Measurements from ENCODE around the gene PURB. TPM values are rescaled to one million over a fixed set of nuclear protein-coding genes. Genes with fewer than 3 reads are reported as not detected.

Gene PURB
- total RNA-seq, 2 donors from 2014 or later, result 10.5 to 10.9 TPM

DNA sequence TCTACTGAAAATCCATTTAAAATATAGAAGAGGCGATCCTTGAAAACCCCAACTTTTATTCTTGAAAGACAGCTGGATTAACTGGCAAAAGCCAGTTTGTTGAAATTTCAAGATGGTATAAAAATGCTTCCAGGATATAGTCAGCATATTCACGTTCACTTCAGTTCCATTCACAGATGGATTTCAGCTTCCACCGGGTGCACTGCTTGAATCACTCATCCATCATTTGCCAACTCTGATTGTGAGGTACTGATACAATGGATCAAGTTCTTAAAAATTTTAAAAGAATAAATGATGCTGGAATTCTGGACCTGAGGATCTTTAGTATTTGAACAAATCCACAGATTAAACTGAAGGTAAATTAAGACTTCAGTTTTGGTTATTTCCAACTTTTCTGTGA lies 2.4 kb downstream of the PURB start:
- no peaks in the 10 kb centered on the region for H3K9me3 ChIP-seq
- no peaks in the 10 kb centered on the region for H3K27me3 ChIP-seq
- DNase-seq, result no peak
- H3K36me3 ChIP-seq (replicated peaks in 1 of 2; ENCODE audit: insufficient read depth in 1 of 2, low read depth in 2 of 2), result no peaks in the 10 kb centered on the region
- intact Hi-C loops (cut with DNase I), result no loop called here
- WGBS, 2 donors, result 47 to 56% methylated on average over 3 of the region's 3 CpGs
- H3K27ac ChIP-seq, result no peak overlapping the region
- peaks cover 60% of the 10 kb centered on the region for H3K4me1 ChIP-seq
- H3K4me3 ChIP-seq, result no peak overlapping the region
- TF ChIP-seq POLR2A (IDR thresholded peaks at IDR 0.05), result no peak
- TF ChIP-seq, protein P1, sequence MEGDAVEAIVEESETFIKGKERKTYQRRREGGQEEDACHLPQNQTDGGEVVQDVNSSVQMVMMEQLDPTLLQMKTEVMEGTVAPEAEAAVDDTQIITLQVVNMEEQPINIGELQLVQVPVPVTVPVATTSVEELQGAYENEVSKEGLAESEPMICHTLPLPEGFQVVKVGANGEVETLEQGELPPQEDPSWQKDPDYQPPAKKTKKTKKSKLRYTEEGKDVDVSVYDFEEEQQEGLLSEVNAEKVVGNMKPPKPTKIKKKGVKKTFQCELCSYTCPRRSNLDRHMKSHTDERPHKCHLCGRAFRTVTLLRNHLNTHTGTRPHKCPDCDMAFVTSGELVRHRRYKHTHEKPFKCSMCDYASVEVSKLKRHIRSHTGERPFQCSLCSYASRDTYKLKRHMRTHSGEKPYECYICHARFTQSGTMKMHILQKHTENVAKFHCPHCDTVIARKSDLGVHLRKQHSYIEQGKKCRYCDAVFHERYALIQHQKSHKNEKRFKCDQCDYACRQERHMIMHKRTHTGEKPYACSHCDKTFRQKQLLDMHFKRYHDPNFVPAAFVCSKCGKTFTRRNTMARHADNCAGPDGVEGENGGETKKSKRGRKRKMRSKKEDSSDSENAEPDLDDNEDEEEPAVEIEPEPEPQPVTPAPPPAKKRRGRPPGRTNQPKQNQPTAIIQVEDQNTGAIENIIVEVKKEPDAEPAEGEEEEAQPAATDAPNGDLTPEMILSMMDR (IDR thresholded peaks at IDR 0.05), result no peak
- ATAC-seq, result no peak

DNA sequence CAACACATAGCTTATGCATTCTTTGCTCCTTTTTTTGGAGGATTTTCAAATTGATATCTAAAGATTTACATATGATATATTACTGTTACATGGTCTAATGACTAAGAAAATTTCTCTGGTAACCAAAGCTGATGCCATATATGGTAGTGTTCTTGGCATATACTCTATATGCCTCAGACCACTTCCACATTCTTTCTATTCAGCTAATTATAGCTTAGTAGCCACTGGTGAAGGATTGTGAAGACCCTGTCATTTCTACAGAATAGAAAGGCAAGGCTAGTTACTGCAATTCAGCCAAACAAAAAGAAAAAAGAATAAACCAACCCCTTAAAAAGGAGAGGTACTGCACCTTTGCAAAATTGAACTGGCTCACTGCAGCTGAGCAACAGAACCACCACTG lies 3.7 kb downstream of the PURB start:
- Histone ChIP-seq H3K36me3 (replicated peaks in 1 of 2; ENCODE audit: insufficient read depth in 1 of 2, low read depth in 2 of 2) (no peaks in the 10 kb centered on the region), H3K4me1 (peaks cover 59% of the 10 kb centered on the region), H3K4me3 (no peak overlapping the region), H3K27ac (no peak overlapping the region), H3K9me3 (no peaks in the 10 kb centered on the region), H3K27me3 (no peaks in the 10 kb centered on the region)
- no peak for DNase-seq
- ATAC-seq, result no peak
- intact Hi-C loops (cut with DNase I), result no loop called here
- no peak for TF ChIP-seq POLR2A (IDR thresholded peaks at IDR 0.05)
- TF ChIP-seq, protein P1 (IDR thresholded peaks at IDR 0.05), result no peak

DNA sequence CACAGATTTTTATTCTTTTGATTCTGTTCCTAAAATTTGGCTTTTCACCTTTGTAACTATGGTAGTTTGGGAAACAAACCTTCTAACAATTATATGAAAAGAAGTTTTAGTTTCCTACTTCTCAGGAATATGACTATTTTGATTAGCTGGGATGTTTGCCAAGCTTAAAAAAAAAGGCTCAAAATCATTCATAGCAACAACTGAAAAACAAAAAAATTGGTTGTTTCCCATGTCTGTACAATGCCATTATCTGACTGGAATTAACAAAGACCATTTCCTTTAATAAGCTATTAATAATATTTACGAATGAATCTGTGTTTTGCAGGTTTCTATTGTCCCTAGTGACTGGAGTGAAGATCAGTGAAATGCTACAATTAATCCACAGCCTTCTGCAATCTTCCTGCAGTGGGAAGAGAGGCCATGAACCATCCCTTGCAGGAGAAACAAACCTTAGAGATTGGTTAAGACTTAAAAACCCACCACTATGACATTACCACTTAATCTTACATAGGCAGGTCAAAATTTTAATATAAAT lies 4.2 kb downstream of the PURB start:
- H3K36me3 ChIP-seq (replicated peaks in 1 of 2; ENCODE audit: insufficient read depth in 1 of 2, low read depth in 2 of 2), result no peaks in the 10 kb centered on the region
- H3K4me1 ChIP-seq, result peaks cover 54% of the 10 kb centered on the region
- H3K27ac ChIP-seq, result no peak overlapping the region
- no peak for TF ChIP-seq POLR2A (IDR thresholded peaks at IDR 0.05)
- TF ChIP-seq, protein P1 (IDR thresholded peaks at IDR 0.05), result no peak
- 22 to 37% methylated on average over 1 of the region's 1 CpG for WGBS, 2 donors
- no peak for DNase-seq
- no peak overlapping the region for H3K4me3 ChIP-seq
- H3K27me3 ChIP-seq, result no peaks in the 10 kb centered on the region
- no peak for ATAC-seq
- intact Hi-C loops (cut with DNase I), result no loop called here
- no peaks in the 10 kb centered on the region for H3K9me3 ChIP-seq

DNA sequence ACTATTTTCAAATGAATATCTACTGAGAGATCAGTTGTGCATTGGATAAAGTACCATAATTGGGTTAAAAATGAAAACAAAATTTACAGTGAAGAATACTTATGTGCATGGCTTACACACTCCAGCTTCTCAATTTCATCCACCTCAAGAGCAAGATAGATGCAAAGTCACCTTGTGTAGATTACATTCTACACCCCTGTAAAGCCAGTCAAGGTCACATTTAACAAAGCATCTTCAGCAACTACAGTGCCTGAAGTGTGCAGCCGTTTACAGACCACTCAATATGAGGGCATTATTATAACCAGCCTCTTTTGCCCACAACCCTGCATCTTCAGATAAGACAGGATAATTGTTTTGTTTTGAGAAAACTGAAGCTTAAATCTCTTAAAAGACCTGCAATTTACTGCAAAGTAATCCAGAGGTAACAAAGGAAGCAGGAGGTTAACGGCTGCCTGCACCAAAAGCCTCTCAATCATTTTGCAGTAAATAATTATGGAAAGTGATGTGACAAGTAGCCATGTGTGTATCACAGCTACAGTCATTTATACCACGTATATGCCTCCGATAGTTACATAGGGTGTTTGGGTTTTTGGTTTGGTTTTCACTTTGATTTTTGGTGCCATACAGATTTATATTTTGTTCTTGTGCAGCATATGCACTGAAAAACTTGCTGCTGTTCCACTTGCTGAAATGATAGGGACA lies 4.9 kb downstream of the PURB start:
- Histone ChIP-seq H3K9me3 (no peaks in the 10 kb centered on the region), H3K27ac (no peak overlapping the region), H3K4me3 (no peak overlapping the region), H3K4me1 (peaks cover 51% of the 10 kb centered on the region), H3K36me3 (replicated peaks in 1 of 2; ENCODE audit: insufficient read depth in 1 of 2, low read depth in 2 of 2) (no peaks in the 10 kb centered on the region), H3K27me3 (no peaks in the 10 kb centered on the region)
- ATAC-seq (no peak), DNase-seq (no peak)
- WGBS, 2 donors, result 34 to 42% methylated on average over 4 of the region's 4 CpGs
- intact Hi-C loops (cut with DNase I), result no loop called here
- no peak for TF ChIP-seq POLR2A (IDR thresholded peaks at IDR 0.05)
- TF ChIP-seq, protein P1 (IDR thresholded peaks at IDR 0.05), result no peak

DNA sequence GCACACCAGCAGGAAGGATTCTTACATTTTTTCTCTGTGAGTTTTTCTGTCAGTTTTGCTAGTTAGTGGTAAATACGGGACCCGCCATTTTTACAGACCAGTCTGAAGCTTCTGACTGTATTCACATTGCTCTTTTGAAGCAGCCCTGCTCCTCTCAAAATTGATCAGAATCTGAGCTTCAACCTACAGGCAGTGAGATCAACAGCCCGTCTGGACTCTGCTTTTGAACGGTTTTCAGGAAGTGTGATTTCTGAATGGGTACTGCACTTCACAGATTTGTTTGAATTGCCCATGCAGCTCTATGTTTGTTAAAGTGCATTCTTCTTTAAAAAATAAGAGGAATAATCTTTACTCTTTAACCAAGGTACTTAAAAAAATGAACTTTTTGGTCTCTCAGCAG lies 8.9 kb downstream of the PURB start:
- WGBS, 2 donors, result 74 to 81% methylated on average over 4 of the region's 4 CpGs
- DNase-seq, result no peak
- TF ChIP-seq POLR2A (IDR thresholded peaks at IDR 0.05), result no peak
- TF ChIP-seq, protein P1 (IDR thresholded peaks at IDR 0.05), result no peak

More for the DNA sequence above, 8.9 kb downstream of the PURB start:
- H3K27ac ChIP-seq, result no peak overlapping the region
- no peak overlapping the region for H3K4me3 ChIP-seq
- peaks cover 18% of the 10 kb centered on the region for H3K4me1 ChIP-seq
- H3K9me3 ChIP-seq, result no peaks in the 10 kb centered on the region
- ATAC-seq, result no peak
- no peaks in the 10 kb centered on the region for H3K27me3 ChIP-seq
- no peaks in the 10 kb centered on the region for H3K36me3 ChIP-seq (replicated peaks in 1 of 2; ENCODE audit: insufficient read depth in 1 of 2, low read depth in 2 of 2)
- intact Hi-C loops (cut with DNase I), result no loop called here
